GM23338 (cell line): ENCODE results near the gene KCNJ6. TPM values are rescaled to one million over a fixed set of nuclear protein-coding genes. Genes with fewer than 3 reads are reported as not detected.
"Not testable (repeated sequence)": the region's sequence is repeated elsewhere in the genome, so short reads cannot be mapped to it uniquely, and the experiment has no call there.

Experiments used
- ATAC-seq: fragments of 200-7000 bp; cut with Tn5 transposase; 3 replicates; pipeline ENCODE4 v1.9.1; 2020
- DNase-seq: peaks from one replicate; pipeline ENCODE4 v3.0.0-alpha.2; 2015; ENCODE audit warnings: low spot score
- H2AFZ ChIP-seq: fragments of 200-600 bp; sonication (generic); 2 replicates; pipeline ENCODE4 v1.8.0; 2016; ENCODE audit warnings: antibody characterized with exemption, mild to moderate bottlenecking, moderate library complexity
- H3F3A ChIP-seq: fragments of 200-600 bp; sonication (generic); replicated peaks from 2 replicates; pipeline ENCODE4 v1.8.0; 2017; ENCODE audit warnings: antibody characterized with exemption, mixed run types, low read depth
- H3K27ac ChIP-seq: fragments of 200-600 bp; sonication (generic); 2 replicates; pipeline ENCODE4 v1.6.1; 2016; ENCODE audit warnings: low read depth
- H3K27me3 ChIP-seq: fragments of 200-600 bp; sonication (generic); 2 replicates; pipeline ENCODE4 v1.8.0; 2016; ENCODE audit warnings: mild to moderate bottlenecking, mixed run types, moderate library complexity; ENCODE audit not compliant: insufficient read depth
- H3K36me3 ChIP-seq: fragments of 200-600 bp; sonication (generic); 2 replicates; pipeline ENCODE4 v1.8.0; 2016; ENCODE audit warnings: mild to moderate bottlenecking; ENCODE audit not compliant: insufficient read depth
- H3K4me1 ChIP-seq: fragments of 200-600 bp; sonication (generic); 2 replicates; pipeline ENCODE4 v1.8.0; 2016; ENCODE audit warnings: mild to moderate bottlenecking, moderate library complexity; ENCODE audit not compliant: insufficient read depth
- H3K4me2 ChIP-seq: fragments of 200-600 bp; sonication (generic); 2 replicates; pipeline ENCODE4 v1.7.1; 2017; ENCODE audit warnings: mixed run types
- H3K4me3 ChIP-seq: fragments of 200-600 bp; sonication (generic); 2 replicates; pipeline ENCODE4 v1.6.1; 2016; ENCODE audit warnings: mixed run types
- H3K79me2 ChIP-seq: fragments of 200-600 bp; sonication (generic); replicated peaks from 2 replicates; pipeline ENCODE4 v1.8.0; 2017; ENCODE audit warnings: mild to moderate bottlenecking; ENCODE audit not compliant: insufficient read depth
- H3K9me2 ChIP-seq: fragments of 200-600 bp; sonication (generic); 2 replicates; pipeline ENCODE4 v1.8.0; 2017; ENCODE audit not compliant: insufficient read depth
- H4K20me1 ChIP-seq: fragments of 200-600 bp; sonication (generic); replicated peaks from 2 replicates; pipeline ENCODE4 v1.8.0; 2017; ENCODE audit warnings: mild to moderate bottlenecking; ENCODE audit not compliant: insufficient read depth
- H3K27ac Mint-ChIP-seq: 2 replicates; pipeline ENCODE4 v1.8.0; 2020; ENCODE audit warnings: inconsistent platforms, mild to moderate bottlenecking, moderate library complexity, mixed read lengths
- H3K27me3 Mint-ChIP-seq: 3 replicates; pipeline ENCODE4 v1.8.0; 2022; ENCODE audit warnings: low read depth, mild to moderate bottlenecking, moderate library complexity, mixed read lengths, inconsistent platforms; ENCODE audit not compliant: insufficient read depth, poor library complexity
- H3K36me3 Mint-ChIP-seq: 3 replicates; pipeline ENCODE4 v1.8.0; 2021; ENCODE audit warnings: low read depth, mild to moderate bottlenecking, inconsistent platforms, moderate library complexity, mixed read lengths
- H3K4me1 Mint-ChIP-seq: 3 replicates; pipeline ENCODE4 v1.8.0; 2020; ENCODE audit warnings: mild to moderate bottlenecking, inconsistent platforms, mixed read lengths
- H3K4me3 Mint-ChIP-seq: 3 replicates; pipeline ENCODE4 v1.8.0; 2021; ENCODE audit warnings: moderate library complexity, mild to moderate bottlenecking, inconsistent platforms, mixed read lengths
- H3K9me3 Mint-ChIP-seq: 3 replicates; pipeline ENCODE4 v1.8.0; 2020; ENCODE audit warnings: moderate library complexity, mild to moderate bottlenecking, inconsistent platforms, mixed read lengths
- CREB1 ChIP-seq: fragments of 250-450 bp; sonication (Bioruptor Pico); IDR thresholded peaks from 2 replicates; pipeline ENCODE4 v1.5.0; 2020; ENCODE audit warnings: low read depth, mild to moderate bottlenecking, moderate library complexity
- CTCF ChIP-seq, 2 experiments: fragments of 200-600 bp in 1 of 2; sonication (generic) in 1 of 2; conservative IDR thresholded peaks; 2 replicates each; pipeline versions ENCODE4 v1.5.1 to v1.6.1; 2016 to 2017; ENCODE audit warnings: antibody characterized with exemption in 2 of 2, low read depth in 2 of 2, mild to moderate bottlenecking in 2 of 2, moderate library complexity in 1 of 2
- EZH2 ChIP-seq: fragments of 200-600 bp; sonication (generic); IDR thresholded peaks from one replicate; pipeline ENCODE4 v1.8.0; 2017; ENCODE audit warnings: antibody characterized with exemption, mild to moderate bottlenecking, low read depth; ENCODE audit not compliant: unreplicated experiment
- EZH2phosphoT487 ChIP-seq: fragments of 200-600 bp; sonication (generic); IDR thresholded peaks from one replicate; pipeline ENCODE4 v1.8.1; 2018; ENCODE audit warnings: antibody characterized with exemption; ENCODE audit not compliant: unreplicated experiment
- NANOG ChIP-seq: IDR thresholded peaks from 2 replicates; pipeline ENCODE4 v1.6.1; 2016; ENCODE audit warnings: antibody characterized with exemption, borderline replicate concordance
- REST ChIP-seq: IDR thresholded peaks from one replicate; pipeline ENCODE4 v1.6.1; 2018; ENCODE audit warnings: antibody characterized with exemption; ENCODE audit not compliant: unreplicated experiment
- STAT1 ChIP-seq: IDR thresholded peaks from one replicate; pipeline ENCODE4 v1.6.1; 2016; ENCODE audit warnings: antibody characterized with exemption; ENCODE audit not compliant: unreplicated experiment
- ZNF331 ChIP-seq: fragments of 250-450 bp; sonication (Bioruptor Pico); IDR thresholded peaks from 2 replicates; pipeline ENCODE4 v1.5.0; 2020; ENCODE audit warnings: low read depth, mild to moderate bottlenecking, moderate library complexity
- polyA plus RNA-seq: library from polyadenylated mRNA; unstranded; fragments of >200 nt; fragmentation: Nextera tagmentation; extraction: Ambion mirVana; gene quantifications from 2 replicates; pipeline ENCODE4 v1.2.1, GENCODE V29; 2016
- total RNA-seq: library from RNA; depleted of rRNA; stranded (reverse); fragments of >200 nt; shearing (Covaris generic); gene quantifications from 2 replicates; pipeline ENCODE4 v1.2.3, GENCODE V29; 2014
- TF ChIP-seq, protein P1 (sequence below): IDR thresholded peaks from 2 replicates; pipeline ENCODE4 v1.6.1; 2016; ENCODE audit warnings: antibody characterized with exemption

KCNJ6 gene
- total and polyA plus RNA-seq, 2 experiments from 2014 or later, result 0.48 to 0.52 TPM

DNA sequence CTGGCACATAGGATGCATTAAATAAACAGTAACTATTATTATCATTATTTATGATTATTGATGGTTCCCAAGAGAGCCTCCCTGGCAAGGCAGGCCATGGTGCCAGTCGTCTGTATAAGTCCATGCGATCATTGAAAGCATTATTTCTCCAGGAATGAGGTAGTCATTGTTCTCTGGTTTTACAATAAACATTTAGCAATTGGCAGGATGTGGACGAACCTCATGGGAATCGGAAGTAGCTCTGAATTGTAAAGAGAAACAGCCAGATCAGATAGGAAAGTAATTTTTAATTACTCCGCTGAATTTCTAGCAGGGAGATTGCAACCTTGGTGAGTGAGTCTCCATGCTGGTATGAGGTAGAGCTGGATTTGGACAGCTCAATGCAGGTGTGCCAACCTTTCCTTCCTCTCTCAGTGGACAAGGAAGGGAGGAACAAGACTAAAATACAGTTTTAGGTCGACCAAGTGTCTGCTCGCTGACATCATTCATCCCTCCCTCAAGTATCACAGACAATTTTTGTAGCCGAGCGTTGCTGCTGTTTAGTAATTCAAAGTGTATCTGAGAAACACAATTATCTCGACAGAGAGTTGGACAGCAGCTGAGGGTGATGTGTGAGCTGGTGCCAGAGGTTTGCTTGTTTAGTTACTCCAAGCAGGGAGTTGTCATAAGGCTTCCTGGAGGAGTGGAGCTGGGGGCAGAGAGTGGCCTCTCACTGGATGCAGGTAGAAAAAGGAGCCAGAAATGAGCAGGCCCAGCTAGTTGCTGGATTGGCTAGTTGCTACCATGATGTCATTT, 250.8 kb downstream of the KCNJ6 start (continued):
- TF ChIP-seq, protein P1, sequence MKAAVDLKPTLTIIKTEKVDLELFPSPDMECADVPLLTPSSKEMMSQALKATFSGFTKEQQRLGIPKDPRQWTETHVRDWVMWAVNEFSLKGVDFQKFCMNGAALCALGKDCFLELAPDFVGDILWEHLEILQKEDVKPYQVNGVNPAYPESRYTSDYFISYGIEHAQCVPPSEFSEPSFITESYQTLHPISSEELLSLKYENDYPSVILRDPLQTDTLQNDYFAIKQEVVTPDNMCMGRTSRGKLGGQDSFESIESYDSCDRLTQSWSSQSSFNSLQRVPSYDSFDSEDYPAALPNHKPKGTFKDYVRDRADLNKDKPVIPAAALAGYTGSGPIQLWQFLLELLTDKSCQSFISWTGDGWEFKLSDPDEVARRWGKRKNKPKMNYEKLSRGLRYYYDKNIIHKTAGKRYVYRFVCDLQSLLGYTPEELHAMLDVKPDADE, result no peak
- TF ChIP-seq CTCF (conservative IDR thresholded peaks at IDR 0.05; ENCODE audit: low read depth in 2 of 2) (no peak), NANOG (no peak), EZH2phosphoT487 (no peak), CREB1 (CRISPR knock-in tag) (no peak), ZNF331 (no peak), REST (no peak), STAT1 (no peak), EZH2 (no peak)

- H3F3A ChIP-seq, H3K4me3 Mint-ChIP-seq, H2AFZ ChIP-seq, H3K27me3 ChIP-seq, ATAC-seq, H3K4me2 ChIP-seq, H3K9me3 Mint-ChIP-seq, DNase-seq, H3K4me3 ChIP-seq, H3K36me3 Mint-ChIP-seq, H3K27me3 Mint-ChIP-seq, H3K4me1 ChIP-seq, H3K79me2 ChIP-seq, H4K20me1 ChIP-seq, H3K27ac Mint-ChIP-seq, H3K27ac ChIP-seq: not testable (repeated sequence)
- Histone ChIP-seq H3K36me3 (peaks cover 16% of the 10 kb centered on the region), H3K9me2 (peaks cover 10% of the 10 kb centered on the region)
- peaks cover 16% of the 10 kb centered on the region for H3K4me1 Mint-ChIP-seq
Measured at GRCh38 chr21:37662227-37662626, 254.0 kb downstream of the KCNJ6 start.
